NCI-H446 treated with DMSO at 0.1 percent for 48 hours (cell line): ENCODE results near the gene DSEL.

Source experiments
- DNase-seq: peaks from one replicate; lab custom pipeline; 2025; lab: John Stamatoyannopoulos, UW

DSEL gene

DNA sequence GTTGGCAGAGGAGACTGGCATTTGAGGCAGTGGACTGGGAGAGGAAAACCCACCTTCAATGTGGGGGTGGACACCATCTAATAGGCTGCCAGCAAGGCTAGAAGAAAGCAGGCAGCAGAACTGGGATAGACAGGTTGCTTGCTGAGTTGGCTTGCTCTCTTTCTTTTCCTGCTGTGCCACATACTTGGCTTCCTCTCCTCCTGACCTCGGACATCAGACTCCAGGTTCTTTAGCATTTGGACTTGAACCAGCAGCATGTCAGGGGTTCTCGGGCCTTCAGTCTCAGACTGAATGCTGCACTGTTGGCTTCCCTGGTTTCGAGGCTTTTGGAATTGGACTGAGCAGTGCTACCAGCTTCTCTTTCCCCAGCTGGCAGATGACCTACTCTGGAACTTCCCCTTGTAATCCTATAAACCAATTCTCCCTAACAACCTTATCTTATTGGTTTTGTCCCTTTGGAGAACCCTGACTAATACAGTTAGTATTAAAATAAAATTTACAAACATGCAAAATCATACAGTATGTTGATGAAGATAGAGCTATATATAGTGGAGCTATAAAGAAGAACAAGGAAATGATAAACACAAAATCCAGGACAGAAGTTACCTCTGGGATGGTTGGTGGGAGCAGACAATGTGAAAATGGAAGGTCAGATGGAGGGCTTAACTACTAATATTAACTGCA lies 15.9 kb downstream of the DSEL start:
- DNase-seq = no peak

DNA sequence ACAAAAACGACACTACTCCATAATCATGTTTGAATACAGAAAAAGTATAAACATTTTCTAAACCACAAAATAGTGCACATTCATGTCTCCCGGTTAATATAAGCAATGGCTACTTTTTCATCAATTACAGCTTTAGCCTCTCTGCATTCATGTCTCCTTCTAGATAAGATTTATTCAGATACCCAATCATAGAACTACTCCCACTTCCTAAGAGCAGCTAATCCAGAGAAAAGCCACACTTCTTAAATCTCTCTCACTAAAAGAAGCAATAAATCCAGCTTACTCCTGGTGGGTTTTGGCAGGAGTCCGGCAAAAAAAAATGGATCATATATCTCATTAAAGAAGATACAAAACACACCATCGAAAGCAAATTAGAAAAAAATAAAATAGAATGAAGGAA lies 20.1 kb downstream of the DSEL start:
- no peak for DNase-seq

DNA sequence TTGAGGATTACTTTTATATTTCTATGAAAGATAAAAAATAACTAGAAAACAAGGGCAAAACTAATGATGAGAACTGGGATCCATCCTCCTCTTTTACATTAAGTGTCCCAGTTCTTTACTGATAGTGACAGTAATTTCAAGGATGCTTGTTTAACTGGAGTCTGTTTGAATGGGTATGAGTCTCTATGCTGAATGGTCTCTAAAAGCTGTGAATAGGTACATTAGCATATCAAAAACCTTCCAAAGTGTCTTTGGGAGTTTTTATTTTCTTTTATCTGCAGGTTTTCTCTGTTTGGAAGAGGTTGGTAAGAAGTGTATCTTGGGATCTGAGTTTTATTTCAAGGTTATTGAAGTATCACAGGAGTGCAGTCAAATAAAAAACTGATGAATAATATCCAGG lies 30.0 kb downstream of the DSEL start:
- DNase-seq = no peak

GRCh38 chr18:67485655-67486054 lies 30.9 kb downstream of the DSEL start:
- DNase-seq = no peak

DNA sequence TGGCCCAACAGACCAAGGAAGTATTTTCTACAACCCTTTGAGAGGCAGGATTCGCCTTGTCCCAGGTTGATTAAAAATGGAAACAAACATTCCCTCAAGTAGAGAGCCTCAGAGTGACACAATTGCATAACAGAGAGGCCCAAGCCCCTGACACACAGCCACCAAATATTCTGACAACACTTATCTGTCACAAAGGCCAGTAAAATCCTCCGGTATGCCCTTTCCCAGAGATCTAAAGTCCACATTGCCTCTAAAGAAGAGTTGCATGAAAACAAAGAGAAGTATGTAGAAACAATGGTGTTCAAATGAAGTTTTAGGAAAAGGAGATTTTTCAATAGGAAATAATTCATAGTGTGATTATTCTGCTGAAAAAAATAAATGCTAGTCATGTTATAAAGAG lies 32.1 kb downstream of the DSEL start:
- DNase-seq = no peak

- no peak for DNase-seq
Measured at GRCh38 chr18:67483952-67484351, 32.6 kb downstream of the DSEL start.

DNA sequence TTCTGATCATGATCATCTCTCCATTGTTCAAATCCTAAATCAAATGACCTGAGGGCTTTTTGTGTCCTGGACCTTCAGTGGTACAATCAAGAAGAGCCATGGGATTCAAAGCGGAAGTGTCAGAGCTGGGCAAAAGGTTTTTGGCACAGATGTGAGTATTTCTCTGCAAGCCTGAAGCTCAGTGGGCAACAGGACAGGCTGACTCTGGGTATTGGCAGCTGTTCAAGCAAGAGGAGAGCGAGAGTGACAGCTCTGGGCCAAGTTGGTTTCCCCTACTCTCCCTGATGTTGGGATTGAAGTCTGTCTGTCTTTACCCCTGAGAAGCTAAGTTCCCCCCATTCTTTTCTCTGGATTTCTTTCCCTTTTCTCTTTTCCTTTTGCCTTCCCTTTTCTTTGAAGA lies 33.3 kb downstream of the DSEL start:
- peak; percentile 72 for DNase-seq

GRCh38 chr18:67478249-67478648 lies 38.3 kb downstream of the DSEL start:
- DNase-seq = peak; percentile 45

GRCh38 chr18:67477522-67477921 lies 39.0 kb downstream of the DSEL start:
- no peak for DNase-seq

DNA sequence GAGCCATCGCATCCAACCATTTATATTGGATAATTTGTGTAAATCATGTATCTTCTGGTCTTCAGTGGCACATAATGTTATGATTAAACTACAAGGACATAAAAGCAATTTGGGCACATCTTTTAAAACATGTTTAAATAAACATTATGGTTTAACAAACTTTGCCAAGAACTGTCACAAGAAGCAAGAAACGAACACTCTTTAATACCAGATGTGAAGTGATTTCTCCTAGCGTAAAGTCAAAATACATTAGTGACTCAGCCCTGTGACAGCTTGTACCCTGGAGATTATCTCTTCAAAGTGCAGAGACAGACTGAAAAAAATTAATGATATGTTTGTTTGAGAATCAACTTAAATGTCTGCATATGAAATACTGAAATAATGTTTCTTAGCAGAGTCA lies 39.9 kb downstream of the DSEL start:
- DNase-seq = peak; percentile 31

- DNase-seq = no peak
Measured at GRCh38 chr18:67475673-67476072, 40.8 kb downstream of the DSEL start.

- no peak for DNase-seq
Measured at GRCh38 chr18:67468038-67468437, 48.5 kb downstream of the DSEL start.

GRCh38 chr18:67467188-67467587 lies 49.3 kb downstream of the DSEL start:
- DNase-seq = no peak

DNA sequence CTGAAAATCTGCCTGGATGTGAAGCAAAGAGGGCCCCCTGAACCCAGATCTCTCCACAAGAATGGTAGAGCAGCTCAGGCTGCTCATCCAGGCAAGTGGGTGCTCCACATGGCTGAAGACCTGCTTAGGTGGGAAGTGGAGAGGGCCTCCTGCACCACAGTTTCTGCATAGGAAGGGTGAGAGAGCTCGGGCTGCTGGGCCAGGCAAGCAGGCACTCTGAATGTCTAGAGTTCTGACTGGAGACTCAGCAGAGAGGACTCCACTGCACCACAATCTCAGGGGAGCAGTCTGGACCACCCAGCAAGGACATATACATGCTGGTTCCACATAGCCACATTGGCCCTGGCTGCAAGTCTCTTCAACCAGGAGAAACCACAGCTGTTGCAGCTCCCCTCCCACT lies 52.0 kb downstream of the DSEL start:
- DNase-seq = no peak

- DNase-seq = no peak
Measured at GRCh38 chr18:67463829-67464228, 52.7 kb downstream of the DSEL start.

DNA sequence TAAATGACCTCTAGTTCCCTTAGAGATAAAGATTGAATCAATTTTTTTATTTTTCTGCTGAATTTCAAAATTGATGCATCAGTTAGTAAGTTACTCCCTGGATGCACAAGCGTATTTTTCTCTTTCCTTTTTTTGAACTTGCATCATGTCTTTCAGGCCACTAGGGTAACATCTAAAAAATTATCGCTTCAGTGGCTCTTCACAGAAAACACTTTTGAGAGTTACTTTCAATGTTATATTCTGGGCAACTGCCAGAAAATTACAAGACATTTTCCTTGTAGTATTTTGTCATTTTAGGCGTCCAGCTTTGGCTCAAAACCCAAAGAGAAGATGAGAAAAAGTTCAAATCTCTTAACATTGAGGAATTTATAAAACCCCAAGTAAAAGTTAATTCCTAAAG lies 59.8 kb downstream of the DSEL start:
- DNase-seq = no peak
